GM12875 (cell line): ENCODE measurements around the gene PRR19.

Experiments
- H3K4me3 ChIP-seq: one replicate; pipeline ENCODE4 v1.5.1; 2011; ENCODE audit warnings: low read depth, low read length, control low read depth
- TF ChIP-seq, protein P1 (sequence below): IDR thresholded peaks from 2 replicates; pipeline ENCODE4 v1.5.1; 2011; ENCODE audit warnings: low read depth, mild to moderate bottlenecking, control low read depth, inconsistent platforms, low read length, moderate library complexity, borderline replicate concordance; ENCODE audit not compliant: insufficient read depth

Gene PRR19

DNA sequence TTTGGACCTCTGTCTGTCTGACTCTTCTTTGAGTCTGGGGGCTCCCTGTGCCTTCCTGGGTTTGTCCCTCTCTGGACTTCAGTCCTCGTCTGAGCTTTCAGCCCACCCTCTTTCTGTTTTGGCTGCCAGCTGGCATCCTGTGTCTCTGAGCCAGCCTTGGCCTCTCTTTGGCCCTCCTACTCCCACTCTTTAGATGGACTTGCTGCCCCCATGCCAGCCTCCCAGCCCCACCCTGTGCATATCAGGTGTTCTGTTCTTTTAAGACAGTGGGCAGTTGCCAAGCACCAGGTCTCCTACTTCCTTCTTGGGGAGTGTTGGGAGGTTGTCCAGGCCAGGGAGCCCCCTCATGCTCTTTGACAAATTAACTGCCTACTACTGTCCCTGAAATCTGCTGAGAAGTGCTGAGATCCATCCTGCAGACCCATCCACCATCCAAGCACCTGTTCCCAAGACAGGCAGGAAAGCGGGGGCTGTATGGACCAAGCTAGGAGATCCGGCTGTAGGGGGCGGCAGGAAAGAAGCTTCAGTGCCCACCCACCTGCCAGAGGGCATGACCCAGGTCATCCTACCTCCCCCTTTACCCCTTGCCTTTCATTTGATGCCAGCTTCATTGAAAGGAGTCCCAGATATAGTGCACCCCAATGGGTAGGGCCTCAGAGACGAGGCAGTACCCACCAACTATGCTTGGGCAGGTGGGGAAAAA lies 23.3 kb upstream of the PRR19 start:
- TF ChIP-seq, protein P1, sequence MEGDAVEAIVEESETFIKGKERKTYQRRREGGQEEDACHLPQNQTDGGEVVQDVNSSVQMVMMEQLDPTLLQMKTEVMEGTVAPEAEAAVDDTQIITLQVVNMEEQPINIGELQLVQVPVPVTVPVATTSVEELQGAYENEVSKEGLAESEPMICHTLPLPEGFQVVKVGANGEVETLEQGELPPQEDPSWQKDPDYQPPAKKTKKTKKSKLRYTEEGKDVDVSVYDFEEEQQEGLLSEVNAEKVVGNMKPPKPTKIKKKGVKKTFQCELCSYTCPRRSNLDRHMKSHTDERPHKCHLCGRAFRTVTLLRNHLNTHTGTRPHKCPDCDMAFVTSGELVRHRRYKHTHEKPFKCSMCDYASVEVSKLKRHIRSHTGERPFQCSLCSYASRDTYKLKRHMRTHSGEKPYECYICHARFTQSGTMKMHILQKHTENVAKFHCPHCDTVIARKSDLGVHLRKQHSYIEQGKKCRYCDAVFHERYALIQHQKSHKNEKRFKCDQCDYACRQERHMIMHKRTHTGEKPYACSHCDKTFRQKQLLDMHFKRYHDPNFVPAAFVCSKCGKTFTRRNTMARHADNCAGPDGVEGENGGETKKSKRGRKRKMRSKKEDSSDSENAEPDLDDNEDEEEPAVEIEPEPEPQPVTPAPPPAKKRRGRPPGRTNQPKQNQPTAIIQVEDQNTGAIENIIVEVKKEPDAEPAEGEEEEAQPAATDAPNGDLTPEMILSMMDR: no peak
- H3K4me3 ChIP-seq: no peak overlapping the region

DNA sequence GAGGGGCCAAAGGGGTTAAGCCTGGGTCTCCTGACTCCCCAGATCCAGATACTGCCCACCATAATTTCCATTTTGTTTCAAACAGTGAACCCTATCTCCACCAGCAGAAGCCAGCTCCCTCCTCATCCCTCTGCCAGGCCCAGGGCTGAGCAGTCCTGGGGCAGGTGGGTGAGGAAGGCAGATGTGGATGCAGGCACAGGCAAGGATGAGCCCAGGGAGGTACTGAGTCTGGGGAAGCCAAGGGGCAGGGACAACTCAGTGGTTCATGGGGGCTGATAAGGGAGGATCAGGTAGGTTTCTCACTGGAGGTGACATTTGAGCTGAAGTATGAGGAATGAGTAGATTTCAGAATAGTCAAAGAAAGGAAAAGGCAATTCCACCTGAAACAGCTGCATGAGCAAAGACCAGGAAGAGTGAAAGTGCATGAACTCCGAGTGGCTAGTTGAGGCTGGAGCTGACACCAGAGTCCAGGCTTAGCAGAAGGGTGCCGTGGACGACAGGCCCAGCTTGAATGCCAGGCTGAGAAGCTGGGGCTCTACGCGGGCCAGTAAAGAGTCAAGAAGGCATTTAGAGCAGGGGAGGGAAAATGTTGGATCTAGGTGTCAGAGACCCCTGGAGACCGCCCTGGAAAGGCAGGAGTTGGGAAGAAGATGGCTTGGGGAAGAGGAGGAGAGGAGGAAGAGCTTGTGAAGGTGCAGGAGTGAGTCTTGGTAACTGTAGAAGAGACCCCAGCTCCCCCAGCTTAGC lies 22.6 kb upstream of the PRR19 start:
- H3K4me3 ChIP-seq: peak overlapping the region; percentile 77
- TF ChIP-seq, protein P1: no peak

DNA sequence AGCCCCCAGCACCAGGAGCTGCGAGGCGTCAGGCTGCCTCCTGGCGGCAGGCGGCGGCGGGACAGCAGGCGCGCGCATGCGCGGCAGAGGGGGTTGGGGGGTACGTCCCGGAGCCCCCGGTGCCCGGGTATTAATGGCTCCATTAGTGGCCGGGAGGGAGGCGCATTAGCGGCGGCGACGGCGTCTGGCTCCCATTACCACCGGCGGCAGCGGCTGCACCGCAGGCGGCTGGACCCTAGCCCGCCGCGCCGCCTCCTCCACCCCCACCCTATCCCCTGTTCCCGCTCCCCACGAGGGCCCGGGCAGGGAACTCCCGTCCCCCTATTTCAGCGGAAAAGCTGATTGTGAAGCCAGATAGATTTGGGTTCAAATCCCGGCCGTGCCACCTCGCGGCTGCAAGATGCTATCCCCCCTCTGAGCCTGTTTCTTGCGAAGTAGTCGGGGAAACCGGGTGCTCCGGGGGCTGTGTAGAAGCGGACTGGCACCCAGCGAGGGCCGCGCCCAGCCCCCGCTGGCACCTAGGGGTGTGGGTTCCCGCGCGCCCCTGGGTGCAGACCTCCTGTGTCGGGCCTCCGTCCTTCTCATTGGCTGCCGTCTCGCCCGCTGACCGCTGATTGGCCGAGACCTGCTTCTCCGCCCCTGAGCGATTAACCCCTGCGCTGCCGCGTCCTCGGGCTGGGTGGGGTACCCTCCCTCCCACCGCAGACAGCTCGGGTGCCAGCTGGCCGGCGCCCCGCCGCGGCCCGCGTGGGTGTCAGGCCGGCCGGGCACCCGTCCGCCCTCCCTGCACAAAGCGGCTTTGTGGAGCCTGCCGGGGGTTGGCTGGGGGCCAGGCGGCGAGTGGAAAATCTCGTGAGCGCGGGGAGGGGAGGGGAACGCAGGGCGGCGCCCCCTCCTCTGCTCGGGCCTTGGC lies 21.8 kb upstream of the PRR19 start:
- TF ChIP-seq, protein P1: peak; percentile 86
- peak overlapping the region; percentile 77 for H3K4me3 ChIP-seq

DNA sequence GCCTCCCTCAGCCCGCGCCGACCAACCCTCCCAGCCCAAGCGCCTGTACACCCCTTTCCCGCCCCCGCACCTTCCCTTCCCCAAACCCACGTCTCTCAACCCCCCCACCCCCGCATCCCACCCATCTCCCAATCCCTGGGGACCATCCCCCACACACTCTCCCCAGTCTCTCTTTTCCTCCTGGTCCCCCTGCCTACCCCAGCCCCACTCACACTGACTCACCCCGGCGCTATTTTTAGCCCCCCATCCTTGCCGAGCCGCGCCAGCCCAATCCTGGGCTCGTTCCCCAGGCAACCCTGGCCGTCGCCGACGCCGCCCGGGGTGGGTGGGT lies 21.2 kb upstream of the PRR19 start:
- peak overlapping the region; percentile 77 for H3K4me3 ChIP-seq
- TF ChIP-seq, protein P1: no peak

DNA sequence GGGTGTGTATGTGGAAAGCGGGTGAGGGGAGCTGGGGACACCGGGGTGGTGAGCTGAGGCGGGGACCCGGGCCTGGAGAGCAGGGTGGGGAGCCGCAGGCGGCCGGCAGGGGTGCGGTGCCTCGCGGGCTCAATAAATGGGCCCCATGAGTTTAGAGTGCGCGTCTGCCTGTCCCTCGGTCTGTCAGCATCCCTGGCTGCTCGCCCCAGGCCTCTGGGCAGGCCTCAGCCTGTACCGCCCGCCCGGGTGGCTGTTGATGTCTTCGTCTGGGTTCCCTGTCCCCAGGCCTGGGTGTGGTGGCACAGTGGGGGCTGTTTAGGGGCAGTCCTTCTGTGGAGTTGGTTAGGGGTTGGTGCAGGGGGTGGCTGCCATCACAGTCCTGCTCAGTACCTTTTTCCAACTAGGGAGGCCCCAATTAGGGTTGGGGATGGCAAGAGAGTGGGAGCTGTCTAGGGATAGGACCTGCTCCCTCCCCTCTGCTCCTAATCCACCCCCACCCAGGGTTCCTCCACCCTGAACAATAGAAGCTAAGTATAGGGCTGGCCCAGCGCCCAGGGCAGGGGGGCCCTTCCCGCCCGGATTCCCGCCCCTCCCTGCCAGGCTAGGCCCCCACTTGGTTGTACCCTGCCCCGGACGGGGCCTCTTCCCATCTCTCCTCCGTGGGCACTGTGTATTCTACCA lies 20.6 kb upstream of the PRR19 start:
- TF ChIP-seq, protein P1: peak; percentile 34
- peak overlapping the region; percentile 31 for H3K4me3 ChIP-seq

DNA sequence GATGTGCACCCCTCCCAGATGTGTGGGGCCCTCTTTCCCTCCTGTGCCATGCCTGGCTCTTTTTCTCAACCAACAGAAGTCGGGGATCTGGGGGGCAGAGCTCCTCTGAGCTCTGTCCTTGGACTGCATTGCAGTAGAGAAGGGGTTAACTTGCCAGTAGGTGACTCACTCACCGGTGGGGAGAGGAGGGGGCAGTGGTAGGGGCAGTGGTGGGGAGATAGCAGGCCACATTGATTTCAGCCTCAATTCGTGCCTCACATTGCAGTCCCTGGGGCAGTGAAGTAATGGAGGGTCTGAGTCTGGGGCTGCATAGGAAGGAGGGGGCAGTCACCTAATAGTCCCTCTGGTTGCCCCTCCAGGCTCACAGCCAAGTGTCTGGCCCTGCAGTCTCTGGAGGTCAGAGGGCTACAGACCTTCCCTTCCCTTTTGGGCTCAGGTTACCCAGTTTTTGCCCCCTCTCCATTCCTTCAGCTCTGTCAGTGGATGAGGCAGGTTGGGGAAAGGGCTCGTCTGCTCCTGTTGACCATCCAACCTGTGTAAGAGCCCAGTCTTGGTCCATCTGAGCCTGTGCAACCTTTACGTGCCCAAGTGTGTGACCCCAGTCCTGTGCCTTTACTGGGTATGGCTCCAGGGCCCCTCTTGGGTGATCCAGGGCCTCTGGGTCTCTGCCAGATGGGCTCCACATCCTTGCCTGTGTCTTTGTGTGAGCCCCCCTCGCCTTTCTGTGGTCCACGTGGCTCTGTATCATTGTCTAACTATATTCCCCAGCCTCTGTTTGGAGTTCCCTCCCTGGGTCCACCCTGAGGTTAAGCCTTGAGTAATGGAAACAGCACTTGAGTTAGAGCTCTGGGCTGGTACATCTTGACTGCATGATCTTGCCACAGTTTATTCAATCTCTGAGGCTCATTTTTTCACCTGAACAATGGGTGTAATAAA lies 19.8 kb upstream of the PRR19 start:
- TF ChIP-seq, protein P1: no peak
- H3K4me3 ChIP-seq: no peak overlapping the region
